ENCODE measurements around the gene PRRG2. TPM values are rescaled to one million over a fixed set of nuclear protein-coding genes. Genes with fewer than 3 reads are reported as not detected.

PRRG2 gene
- total and polyA plus RNA-seq, 10 of the 15 experiments (the other 5 are each of a cell fraction or from before 2014, with no cell fraction given), result 0.09 to 2.1 (median 0.86) TPM

DNA sequence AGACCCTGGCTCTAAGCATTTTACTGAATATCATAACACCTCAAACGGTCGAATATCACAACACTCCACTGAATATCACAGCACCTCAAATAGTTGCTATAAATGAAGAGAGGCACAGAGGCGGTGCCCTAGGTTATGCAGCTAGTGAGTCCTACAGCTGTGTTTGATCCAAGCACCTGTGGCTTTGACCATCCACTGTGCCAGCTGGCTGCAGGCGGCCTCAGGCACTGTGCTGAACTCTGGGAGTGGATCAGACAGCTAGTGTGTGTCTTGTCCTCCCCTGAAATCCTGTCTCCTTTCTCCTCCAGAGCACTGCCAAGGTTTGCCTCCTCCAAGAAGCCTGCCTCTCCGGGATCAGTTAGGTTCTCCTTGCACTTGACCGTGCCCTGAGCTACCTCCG is 8.1 kb upstream of the PRRG2 start:
- H3K27me3 ChIP-seq (replicated peaks in 1 of 2; ENCODE audit: control insufficient read depth in 2 of 2, insufficient read depth in 2 of 2, low read length in 1 of 2), result no peaks in the 10 kb centered on the region
- H3K4me2 ChIP-seq (ENCODE audit: control insufficient read depth, insufficient read depth), result no peak overlapping the region
- no peak overlapping the region for H3K9ac ChIP-seq (ENCODE audit: control insufficient read depth, insufficient read depth, low read length)
- H3K79me2 ChIP-seq (ENCODE audit: control insufficient read depth, insufficient read depth, low read length), result peaks cover 11% of the 10 kb centered on the region
- ATAC-seq, result no peak
- peaks cover 1 to 4% of the 10 kb centered on the region in 2 experiments; a peak in 3 of 4 replicates for H3K36me3 ChIP-seq (ENCODE audit: control insufficient read depth in 2 of 2, insufficient read depth in 2 of 2, low read length in 1 of 2)
- intact Hi-C loops (cut with micrococcal nuclease; ENCODE audit: unreplicated experiment), result no loop called here
- BruUV-seq (replicated peaks), result no TSS peak
- H2AFZ ChIP-seq (ENCODE audit: control insufficient read depth, low read depth, low read length), result no peak overlapping the region
- DNase-seq (ENCODE audit: low read depth, low spot score), result no peak
- ChIA-PET CTCF (interaction anchor here (4.4 to 6.5 kb wide), 2 partner anchors 27 to 102 kb away, joined by 37 to 96 read pairs; partner anchors contain the start of gene PRMT1), SMC1A (ENCODE audit: uncharacterized antibody, unreplicated experiment) (interaction anchor here (1.1 kb wide), 1 partner anchor 38 kb away, joined by 3 read pairs; no protein-coding TSS in a partner anchor), RAD21 (ENCODE audit: unreplicated experiment) (interaction anchor here (0.7 to 3.6 kb wide), 2 partner anchors 7 to 104 kb away, joined by 4 to 14 read pairs; partner anchors contain the start of genes NOSIP, PRMT1 and PRRG2), POLR2A (no interaction called here)
- FAIRE-seq, result no peak
- in situ Hi-C loops (cut with MboI), result no loop called here
- TF ChIP-seq FOXM1 (IDR thresholded peaks at IDR 0.05; ENCODE audit: low read depth, low read length) (no peak), USF1 (IDR thresholded peaks at IDR 0.05; ENCODE audit: borderline replicate concordance, extremely low read length, insufficient read depth, low read depth, low read length) (no peak), JUNB (IDR thresholded peaks at IDR 0.05) (no peak), ZNF622 (IDR thresholded peaks at IDR 0.05) (no peak), JUND (IDR thresholded peaks at IDR 0.05; ENCODE audit: low read depth, low read length) (no peak), SMC3 (IDR thresholded peaks at IDR 0.05; ENCODE audit: borderline replicate concordance, low read length) (no peak), BRCA1 (IDR thresholded peaks at IDR 0.05; ENCODE audit: low read depth, low read length) (no peak), ZBTB11 (CRISPR knock-in tag; IDR thresholded peaks at IDR 0.05) (no peak), TAF1 (IDR thresholded peaks at IDR 0.05; ENCODE audit: borderline replicate concordance, low read depth, low read length) (no peak), EP300 (IDR thresholded peaks at IDR 0.05; ENCODE audit: borderline replicate concordance in 1 of 2, control insufficient read depth in 1 of 2, low read depth in 2 of 2, low read length in 2 of 2) (no peak), HCFC1 (IDR thresholded peaks at IDR 0.05; ENCODE audit: low read length) (no peak)
- TF ChIP-seq, protein P1, sequence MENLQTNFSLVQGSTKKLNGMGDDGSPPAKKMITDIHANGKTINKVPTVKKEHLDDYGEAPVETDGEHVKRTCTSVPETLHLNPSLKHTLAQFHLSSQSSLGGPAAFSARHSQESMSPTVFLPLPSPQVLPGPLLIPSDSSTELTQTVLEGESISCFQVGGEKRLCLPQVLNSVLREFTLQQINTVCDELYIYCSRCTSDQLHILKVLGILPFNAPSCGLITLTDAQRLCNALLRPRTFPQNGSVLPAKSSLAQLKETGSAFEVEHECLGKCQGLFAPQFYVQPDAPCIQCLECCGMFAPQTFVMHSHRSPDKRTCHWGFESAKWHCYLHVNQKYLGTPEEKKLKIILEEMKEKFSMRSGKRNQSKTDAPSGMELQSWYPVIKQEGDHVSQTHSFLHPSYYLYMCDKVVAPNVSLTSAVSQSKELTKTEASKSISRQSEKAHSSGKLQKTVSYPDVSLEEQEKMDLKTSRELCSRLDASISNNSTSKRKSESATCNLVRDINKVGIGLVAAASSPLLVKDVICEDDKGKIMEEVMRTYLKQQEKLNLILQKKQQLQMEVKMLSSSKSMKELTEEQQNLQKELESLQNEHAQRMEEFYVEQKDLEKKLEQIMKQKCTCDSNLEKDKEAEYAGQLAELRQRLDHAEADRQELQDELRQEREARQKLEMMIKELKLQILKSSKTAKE (IDR thresholded peaks at IDR 0.05; ENCODE audit: low read depth, poor library complexity, severe bottlenecking), result no peak
- no peaks in the 10 kb centered on the region for H3K9me3 ChIP-seq (replicated peaks; ENCODE audit: control insufficient read depth, insufficient read depth, low read length)
- peaks cover 9% of the 10 kb centered on the region for H3K4me1 ChIP-seq (ENCODE audit: control insufficient read depth, insufficient read depth, low read length)
- no peak overlapping the region for H3K4me3 ChIP-seq
- H3K27ac ChIP-seq (ENCODE audit: control insufficient read depth, insufficient read depth), result no peak overlapping the region
- 84% methylated on average over 7 of the region's 7 CpGs for WGBS (ENCODE audit: insufficient coverage, insufficient replicate concordance, low lambda C conversion rate, missing lambda C conversion rate)
- H4K20me1 ChIP-seq (ENCODE audit: control insufficient read depth, insufficient read depth), result no peaks in the 10 kb centered on the region
